K562 (cell line): Measurements from ENCODE around the gene PSMG3. TPM values are rescaled to one million over a fixed set of nuclear protein-coding genes. Genes with fewer than 3 reads are reported as not detected.

ENCODE experiments used
- BRD9 ChIP-seq: fragments of 450-650 bp; IDR thresholded peaks from 2 replicates; pipeline ENCODE4 v1.6.1; 2018; ENCODE audit warnings: low read depth; ENCODE audit not compliant: partially characterized antibody
- CBFA2T3 ChIP-seq: fragments of 450-650 bp; IDR thresholded peaks from 2 replicates; pipeline ENCODE4 v1.6.1; 2017
- HMGN3 ChIP-seq: IDR thresholded peaks from 2 replicates; pipeline ENCODE4 v1.6.1; 2011; ENCODE audit warnings: borderline replicate concordance, low read depth, mild to moderate bottlenecking, mixed read lengths, low read length; ENCODE audit not compliant: insufficient read length; ENCODE audit errors: extremely low read depth
- NR2C2 ChIP-seq, 2 experiments: fragments of 200-800 bp in 1 of 2; sonication (Bioruptor generic) in 1 of 2; sonication (generic) in 1 of 2; formaldehyde crosslinking in 1 of 2; IDR thresholded peaks; 2 replicates each; pipeline versions ENCODE4 v1.6.1 to v1.8.0; 2016 to 2022; ENCODE audit warnings: mild to moderate bottlenecking in 1 of 2, missing compliant biosample characterization in 1 of 2, missing genetic modification characterization in 1 of 2, missing genetic modification reagents in 1 of 2
- THAP12 ChIP-seq: fragments of 250-450 bp; sonication (Bioruptor Pico); IDR thresholded peaks from 2 replicates; pipeline ENCODE4 v1.9.0; 2021; ENCODE audit warnings: mild to moderate bottlenecking, inconsistent platforms
- ZNF184 ChIP-seq: sonication (generic); formaldehyde crosslinking; IDR thresholded peaks from 2 replicates; pipeline ENCODE4 v1.5.0; 2020; ENCODE audit warnings: missing genetic modification reagents
- ZNF239 ChIP-seq: fragments of 250-450 bp; sonication (Bioruptor Pico); IDR thresholded peaks from 2 replicates; pipeline ENCODE4 v1.4.0; 2020; ENCODE audit warnings: mild to moderate bottlenecking
- ZNF551 ChIP-seq: fragments of 250-450 bp; sonication (Bioruptor Pico); IDR thresholded peaks from 2 replicates; pipeline ENCODE4 v1.5.0; 2021; ENCODE audit warnings: mild to moderate bottlenecking, moderate library complexity
- ZNF764 ChIP-seq: fragments of 250-450 bp; sonication (Bioruptor Pico); IDR thresholded peaks from 2 replicates; pipeline ENCODE4 v1.4.0; 2020; ENCODE audit warnings: low read depth, mild to moderate bottlenecking, moderate library complexity
- polyA plus RNA-seq, 8 experiments: library from polyadenylated mRNA; depleted of rRNA in 4 of 8; stranded (reverse) in 5 of 8; unstranded in 3 of 8; fragments of >200 nt; fragmentation: Nextera tagmentation in 2 of 8; fragmentation: Illumina TruSeq in 1 of 8; extraction: Ambion mirVana in 2 of 8; extraction: Trizol in 1 of 8; gene quantifications; 2 replicates each; pipeline versions ENCODE4 v1.2.1 to v1.2.3, GENCODE V29; 2011 to 2014; ENCODE audit warnings: inconsistent platforms in 1 of 8, missing spikeins in 1 of 8
- total RNA-seq, 7 experiments: library from RNA; depleted of rRNA in 6 of 7; stranded (reverse); fragments of >200 nt in 6 of 7; fragmentation: Illumina TruSeq in 2 of 7; extraction: Trizol in 2 of 7; gene quantifications; 2 replicates each; pipeline versions ENCODE4 v1.2.1 to v1.2.3, GENCODE V29; 2011 to 2021; ENCODE audit warnings: low replicate concordance in 1 of 7
- TF ChIP-seq, protein P1 (sequence below): fragments of 250-450 bp; sonication (Bioruptor Pico); IDR thresholded peaks from 2 replicates; pipeline ENCODE4 v1.8.0; 2022; ENCODE audit warnings: inconsistent platforms, mild to moderate bottlenecking, moderate library complexity, borderline replicate concordance
- TF ChIP-seq, protein P2 (sequence below): sonication (generic); formaldehyde crosslinking; IDR thresholded peaks from 2 replicates; pipeline ENCODE4 v1.8.0; 2023; ENCODE audit warnings: missing genetic modification reagents, mild to moderate bottlenecking, borderline replicate concordance
- TF ChIP-seq, protein P3 (sequence below): fragments of 250-450 bp; sonication (Bioruptor Pico); IDR thresholded peaks from 2 replicates; pipeline ENCODE4 v1.8.0; 2021; ENCODE audit warnings: borderline replicate concordance, mild to moderate bottlenecking, moderate library complexity; ENCODE audit not compliant: poor library complexity, severe bottlenecking
- TF ChIP-seq, protein P4 (sequence below): sonication (generic); formaldehyde crosslinking; IDR thresholded peaks from 2 replicates; pipeline ENCODE4 v1.8.1; 2023; ENCODE audit warnings: mild to moderate bottlenecking, missing genetic modification reagents, moderate library complexity

The PSMG3 gene
- total and polyA plus RNA-seq, 9 of the 15 experiments (the other 6 are each of a cell fraction or from before 2014, with no cell fraction given) = 34.8 to 122 (median 80.1) TPM

DNA sequence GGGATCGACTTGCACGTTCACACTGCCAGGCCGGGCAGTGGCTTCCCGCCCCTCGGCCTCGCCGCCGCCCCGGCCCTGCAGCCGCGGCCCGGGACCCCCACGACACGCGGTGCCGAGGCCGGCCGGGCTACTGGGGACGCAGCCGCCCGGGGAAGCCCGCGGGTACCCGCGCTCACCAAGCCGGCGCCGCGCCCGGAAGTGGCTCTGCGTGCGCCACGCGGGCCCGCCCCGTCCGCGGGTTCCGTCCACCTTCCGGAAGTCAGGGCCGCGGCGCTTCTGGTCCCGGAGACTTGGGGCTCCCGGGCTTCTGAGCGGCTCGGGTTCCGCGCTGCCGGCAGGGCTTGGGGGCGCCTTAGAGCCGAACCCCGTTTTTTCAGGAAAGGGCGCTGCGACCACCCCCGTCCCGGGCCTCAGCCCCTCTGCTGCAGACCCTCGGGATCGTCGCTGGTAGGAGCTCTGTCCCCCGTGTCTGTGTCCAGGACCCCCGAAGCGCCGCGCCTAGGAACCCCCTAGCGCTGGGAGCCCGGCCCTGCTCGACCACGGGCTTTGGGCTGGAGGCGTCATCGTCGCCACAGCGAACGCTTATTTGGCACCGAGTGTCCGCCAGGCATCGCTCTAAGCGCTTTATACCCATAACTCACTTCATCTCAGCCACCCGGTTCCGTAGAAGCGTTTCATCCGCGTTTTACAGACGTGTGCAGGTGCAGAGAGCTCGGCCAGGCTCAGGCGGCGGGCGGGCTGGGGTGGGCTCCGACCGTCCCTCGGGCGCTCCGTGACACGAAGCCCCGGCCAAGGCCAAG lies at the start of gene PSMG3 (continued):
- TF ChIP-seq, protein P1, sequence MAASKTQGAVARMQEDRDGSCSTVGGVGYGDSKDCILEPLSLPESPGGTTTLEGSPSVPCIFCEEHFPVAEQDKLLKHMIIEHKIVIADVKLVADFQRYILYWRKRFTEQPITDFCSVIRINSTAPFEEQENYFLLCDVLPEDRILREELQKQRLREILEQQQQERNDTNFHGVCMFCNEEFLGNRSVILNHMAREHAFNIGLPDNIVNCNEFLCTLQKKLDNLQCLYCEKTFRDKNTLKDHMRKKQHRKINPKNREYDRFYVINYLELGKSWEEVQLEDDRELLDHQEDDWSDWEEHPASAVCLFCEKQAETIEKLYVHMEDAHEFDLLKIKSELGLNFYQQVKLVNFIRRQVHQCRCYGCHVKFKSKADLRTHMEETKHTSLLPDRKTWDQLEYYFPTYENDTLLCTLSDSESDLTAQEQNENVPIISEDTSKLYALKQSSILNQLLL (CRISPR knock-in tag) = no peak
- TF ChIP-seq ZNF184 (CRISPR knock-in tag) = no peak
- no peak for TF ChIP-seq HMGN3
- TF ChIP-seq, protein P2, sequence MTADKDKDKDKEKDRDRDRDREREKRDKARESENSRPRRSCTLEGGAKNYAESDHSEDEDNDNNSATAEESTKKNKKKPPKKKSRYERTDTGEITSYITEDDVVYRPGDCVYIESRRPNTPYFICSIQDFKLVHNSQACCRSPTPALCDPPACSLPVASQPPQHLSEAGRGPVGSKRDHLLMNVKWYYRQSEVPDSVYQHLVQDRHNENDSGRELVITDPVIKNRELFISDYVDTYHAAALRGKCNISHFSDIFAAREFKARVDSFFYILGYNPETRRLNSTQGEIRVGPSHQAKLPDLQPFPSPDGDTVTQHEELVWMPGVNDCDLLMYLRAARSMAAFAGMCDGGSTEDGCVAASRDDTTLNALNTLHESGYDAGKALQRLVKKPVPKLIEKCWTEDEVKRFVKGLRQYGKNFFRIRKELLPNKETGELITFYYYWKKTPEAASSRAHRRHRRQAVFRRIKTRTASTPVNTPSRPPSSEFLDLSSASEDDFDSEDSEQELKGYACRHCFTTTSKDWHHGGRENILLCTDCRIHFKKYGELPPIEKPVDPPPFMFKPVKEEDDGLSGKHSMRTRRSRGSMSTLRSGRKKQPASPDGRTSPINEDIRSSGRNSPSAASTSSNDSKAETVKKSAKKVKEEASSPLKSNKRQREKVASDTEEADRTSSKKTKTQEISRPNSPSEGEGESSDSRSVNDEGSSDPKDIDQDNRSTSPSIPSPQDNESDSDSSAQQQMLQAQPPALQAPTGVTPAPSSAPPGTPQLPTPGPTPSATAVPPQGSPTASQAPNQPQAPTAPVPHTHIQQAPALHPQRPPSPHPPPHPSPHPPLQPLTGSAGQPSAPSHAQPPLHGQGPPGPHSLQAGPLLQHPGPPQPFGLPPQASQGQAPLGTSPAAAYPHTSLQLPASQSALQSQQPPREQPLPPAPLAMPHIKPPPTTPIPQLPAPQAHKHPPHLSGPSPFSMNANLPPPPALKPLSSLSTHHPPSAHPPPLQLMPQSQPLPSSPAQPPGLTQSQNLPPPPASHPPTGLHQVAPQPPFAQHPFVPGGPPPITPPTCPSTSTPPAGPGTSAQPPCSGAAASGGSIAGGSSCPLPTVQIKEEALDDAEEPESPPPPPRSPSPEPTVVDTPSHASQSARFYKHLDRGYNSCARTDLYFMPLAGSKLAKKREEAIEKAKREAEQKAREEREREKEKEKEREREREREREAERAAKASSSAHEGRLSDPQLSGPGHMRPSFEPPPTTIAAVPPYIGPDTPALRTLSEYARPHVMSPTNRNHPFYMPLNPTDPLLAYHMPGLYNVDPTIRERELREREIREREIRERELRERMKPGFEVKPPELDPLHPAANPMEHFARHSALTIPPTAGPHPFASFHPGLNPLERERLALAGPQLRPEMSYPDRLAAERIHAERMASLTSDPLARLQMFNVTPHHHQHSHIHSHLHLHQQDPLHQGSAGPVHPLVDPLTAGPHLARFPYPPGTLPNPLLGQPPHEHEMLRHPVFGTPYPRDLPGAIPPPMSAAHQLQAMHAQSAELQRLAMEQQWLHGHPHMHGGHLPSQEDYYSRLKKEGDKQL (CRISPR knock-in tag) = no peak
- no peak for TF ChIP-seq ZNF764 (CRISPR knock-in tag)
- TF ChIP-seq NR2C2 (CRISPR knock-in tag; IDR thresholded peaks at IDR 0.05) = no peak
- TF ChIP-seq NR2C2 (tag; IDR thresholded peaks at IDR 0.05) = peak; percentile 78
- TF ChIP-seq CBFA2T3 = no peak
- TF ChIP-seq, protein P3, sequence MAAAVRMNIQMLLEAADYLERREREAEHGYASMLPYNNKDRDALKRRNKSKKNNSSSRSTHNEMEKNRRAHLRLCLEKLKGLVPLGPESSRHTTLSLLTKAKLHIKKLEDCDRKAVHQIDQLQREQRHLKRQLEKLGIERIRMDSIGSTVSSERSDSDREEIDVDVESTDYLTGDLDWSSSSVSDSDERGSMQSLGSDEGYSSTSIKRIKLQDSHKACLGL (CRISPR knock-in tag) = peak; percentile 85
- peak; percentile 21; the same call in 1 of the 2 replicates for TF ChIP-seq ZNF239 (CRISPR knock-in tag)
- peak; percentile 39; the same call in 1 of the 2 replicates for TF ChIP-seq THAP12
- TF ChIP-seq BRD9 = no peak
- TF ChIP-seq, protein P4, sequence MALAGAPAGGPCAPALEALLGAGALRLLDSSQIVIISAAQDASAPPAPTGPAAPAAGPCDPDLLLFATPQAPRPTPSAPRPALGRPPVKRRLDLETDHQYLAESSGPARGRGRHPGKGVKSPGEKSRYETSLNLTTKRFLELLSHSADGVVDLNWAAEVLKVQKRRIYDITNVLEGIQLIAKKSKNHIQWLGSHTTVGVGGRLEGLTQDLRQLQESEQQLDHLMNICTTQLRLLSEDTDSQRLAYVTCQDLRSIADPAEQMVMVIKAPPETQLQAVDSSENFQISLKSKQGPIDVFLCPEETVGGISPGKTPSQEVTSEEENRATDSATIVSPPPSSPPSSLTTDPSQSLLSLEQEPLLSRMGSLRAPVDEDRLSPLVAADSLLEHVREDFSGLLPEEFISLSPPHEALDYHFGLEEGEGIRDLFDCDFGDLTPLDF (CRISPR knock-in tag) = no peak
- TF ChIP-seq ZNF551 (CRISPR knock-in tag) = no peak
